ENCODE results near the gene CAV1.

The CAV1 gene

GRCh38 chr7:116532102-116532688 lies 7.4 kb downstream of the CAV1 start:
- no peak for DNase-seq

- no peak for DNase-seq
Observed at GRCh38 chr7:116534790-116535189, 10.0 kb downstream of the CAV1 start.

DNA sequence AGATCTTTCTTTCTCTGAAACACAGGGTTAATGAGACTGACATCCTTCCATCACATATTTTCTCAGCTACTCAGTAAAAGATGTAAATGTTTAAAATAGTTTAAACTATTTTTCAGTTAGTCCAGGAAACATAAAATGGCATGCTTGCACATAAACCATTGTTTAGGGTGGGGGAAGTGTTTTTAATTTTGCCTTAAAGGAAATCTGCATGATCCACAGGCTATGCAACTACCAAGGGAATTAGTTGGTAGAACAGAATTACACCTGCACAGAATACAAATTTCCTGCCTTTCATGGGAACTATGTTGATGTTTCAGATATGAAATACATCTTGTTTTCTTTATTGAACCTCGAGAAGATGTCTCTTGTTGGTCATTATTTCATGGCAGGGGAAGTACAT lies 10.6 kb downstream of the CAV1 start:
- DNase-seq = no peak

- DNase-seq = no peak
Observed at GRCh38 chr7:116538138-116538537, 13.3 kb downstream of the CAV1 start.

DNA sequence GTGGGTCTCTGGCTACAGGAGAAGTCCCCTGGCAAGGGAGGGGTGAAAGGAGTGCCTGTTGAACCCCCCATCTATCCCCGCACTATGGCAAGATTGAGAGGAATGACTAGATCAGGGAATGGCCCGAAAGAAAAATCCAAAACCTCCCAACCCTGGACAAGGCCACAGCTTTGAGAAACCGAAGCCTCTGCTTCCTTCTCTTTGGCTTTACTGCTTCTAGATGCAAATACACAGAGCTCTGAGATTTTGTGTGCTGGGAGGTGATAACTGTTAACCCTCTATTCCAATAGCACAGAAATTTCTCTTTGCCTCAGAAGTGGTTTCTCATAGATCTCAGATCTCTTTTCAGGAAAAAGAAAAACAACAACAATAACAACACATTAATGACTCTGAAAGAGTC lies 15.0 kb downstream of the CAV1 start:
- no peak for DNase-seq

DNA sequence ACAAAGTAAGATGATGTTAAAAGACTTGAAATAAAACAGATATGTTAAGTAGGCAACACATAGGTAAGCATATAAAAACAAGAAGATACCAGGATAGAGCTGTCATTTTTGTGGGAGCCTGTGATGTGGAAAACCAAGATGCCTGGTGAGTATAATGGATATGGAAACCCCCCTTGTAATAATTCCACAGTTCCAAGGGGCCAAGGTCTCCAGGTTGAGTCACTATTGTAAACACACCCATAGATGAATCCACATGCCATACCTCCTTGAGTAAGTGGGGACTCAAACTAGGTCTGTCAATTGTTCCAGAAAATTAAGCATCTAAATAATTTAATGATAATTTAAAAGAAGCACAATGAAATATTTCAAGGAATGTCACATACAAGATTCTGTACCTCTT lies 15.9 kb downstream of the CAV1 start:
- DNase-seq = no peak

DNA sequence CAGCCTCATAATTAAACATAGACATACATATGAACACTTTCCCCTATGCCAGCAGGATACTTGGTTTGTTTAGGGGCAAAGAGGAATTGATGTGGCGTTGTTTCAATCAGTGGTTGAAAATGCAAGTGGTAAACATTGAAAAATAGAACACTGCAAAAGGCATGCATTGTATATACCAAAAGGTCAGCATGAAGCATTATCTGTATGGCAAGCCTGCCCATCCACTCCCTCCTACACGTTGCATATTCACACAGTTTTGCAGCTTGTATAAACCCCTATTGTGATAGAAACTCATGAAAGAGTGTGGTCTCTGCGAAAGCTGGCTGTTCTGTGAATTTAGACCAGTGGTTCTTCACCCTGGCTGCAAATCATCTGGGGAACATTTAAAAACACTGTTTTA lies 17.1 kb downstream of the CAV1 start:
- DNase-seq = no peak

GRCh38 chr7:116542618-116543017 lies 17.8 kb downstream of the CAV1 start:
- DNase-seq = peak; percentile 76

GRCh38 chr7:116543664-116544063 lies 18.8 kb downstream of the CAV1 start:
- no peak for DNase-seq

- no peak for DNase-seq
Observed at GRCh38 chr7:116544487-116544886, 19.7 kb downstream of the CAV1 start.

DNA sequence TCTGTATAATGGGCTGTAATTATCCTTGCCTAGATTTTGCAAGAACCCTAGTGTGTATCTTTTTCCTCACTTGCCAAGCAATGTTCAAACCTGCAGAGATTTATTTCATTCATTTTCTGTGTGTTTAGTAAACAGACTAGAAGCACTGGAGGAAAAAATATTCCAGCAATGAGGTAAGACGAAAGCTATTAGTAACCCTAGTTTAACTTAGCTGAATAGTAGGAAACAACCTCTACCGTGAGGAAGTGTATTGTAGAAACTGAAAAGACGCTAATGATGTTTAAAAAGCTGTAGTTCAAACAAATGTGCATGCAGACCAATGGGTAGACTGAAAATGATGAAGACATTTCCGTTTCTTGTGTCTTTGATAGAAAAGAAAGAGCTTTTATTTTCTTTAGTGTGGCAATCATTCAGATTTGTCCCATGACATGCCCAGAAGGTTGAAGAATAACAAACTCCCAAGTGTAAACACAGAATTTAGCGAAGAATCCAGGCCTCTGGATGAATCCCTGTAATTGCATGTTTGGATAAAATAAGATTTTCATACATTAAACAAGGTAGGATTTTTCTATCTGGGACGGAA lies 20.7 kb downstream of the CAV1 start:
- no peak for DNase-seq

DNA sequence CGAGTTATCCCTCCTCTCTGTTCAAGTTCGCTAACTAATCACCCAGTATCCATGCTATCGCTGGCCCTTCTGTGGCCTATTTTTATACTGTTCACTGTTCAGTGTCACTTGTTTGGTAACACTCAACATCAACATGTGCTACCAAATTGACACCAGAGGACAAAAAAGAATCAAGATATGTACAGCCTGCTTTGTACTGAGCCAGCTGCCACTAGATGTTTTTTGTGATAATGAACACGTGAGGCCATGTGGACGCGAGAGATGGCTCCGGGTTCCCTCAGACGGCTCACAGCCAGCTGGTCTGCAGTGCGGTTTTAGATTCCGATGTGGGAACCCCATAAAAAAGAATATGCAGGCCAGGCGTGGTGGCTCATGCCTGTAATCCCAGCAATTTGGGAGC lies 21.2 kb downstream of the CAV1 start:
- no peak for DNase-seq

DNA sequence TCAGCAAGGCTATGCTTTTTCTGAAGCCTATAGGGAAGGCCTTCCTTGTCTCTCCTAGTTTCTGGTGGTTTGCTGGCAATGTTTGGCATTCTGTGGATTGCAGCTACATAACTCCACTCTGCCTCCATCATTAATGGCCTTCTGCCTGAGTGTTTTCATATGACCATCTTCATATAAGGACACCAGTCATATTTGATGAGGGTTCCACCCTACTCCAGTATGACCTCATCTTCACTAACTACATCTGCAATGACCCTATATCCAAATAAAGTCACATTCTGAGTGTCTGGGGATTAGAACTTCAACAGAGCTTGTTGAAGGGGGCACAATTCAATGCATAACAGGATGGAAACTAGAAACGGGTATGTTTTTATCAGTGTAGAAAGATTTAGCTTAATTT lies 22.1 kb downstream of the CAV1 start:
- DNase-seq = peak; percentile 50

GRCh38 chr7:116547347-116547746 lies 22.5 kb downstream of the CAV1 start:
- DNase-seq = peak; percentile 74

DNA sequence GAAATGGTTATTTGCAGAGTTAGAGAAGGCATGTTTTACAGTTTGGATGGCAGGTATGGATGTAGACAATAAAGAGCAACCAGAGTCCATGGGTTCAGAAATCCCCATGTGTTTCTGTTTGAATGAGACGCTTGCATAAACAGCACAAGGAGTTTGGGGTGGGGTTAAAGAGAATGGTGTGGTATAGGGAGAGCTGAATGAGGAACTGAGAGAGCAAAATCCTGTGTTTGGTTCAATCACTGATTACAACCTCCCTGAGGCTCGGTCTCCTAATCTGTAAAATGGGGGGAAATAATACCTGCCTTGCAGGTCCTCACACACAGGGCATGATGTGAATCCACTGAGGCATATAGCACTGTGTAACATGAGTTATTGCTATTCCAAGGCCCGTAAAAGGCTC lies 23.7 kb downstream of the CAV1 start:
- DNase-seq = no peak

DNA sequence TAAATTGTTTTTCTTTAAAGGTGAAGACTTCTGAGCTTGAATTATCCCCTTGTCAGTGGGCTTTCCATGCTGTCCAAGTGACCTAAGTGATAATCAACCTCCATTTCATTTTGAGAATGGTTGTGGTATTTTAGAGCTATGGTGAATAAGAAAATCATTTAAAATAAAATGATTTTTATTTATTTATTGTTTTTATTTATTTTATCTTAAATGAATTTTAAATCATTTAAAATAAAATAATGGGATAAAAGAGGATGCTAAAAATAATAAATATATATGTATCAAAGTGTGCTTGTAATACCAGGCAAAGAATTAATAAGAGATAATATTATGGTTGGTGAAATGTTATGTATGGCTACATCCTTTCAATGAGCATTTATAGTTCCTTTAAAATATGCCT lies 24.5 kb downstream of the CAV1 start:
- no peak for DNase-seq

DNA sequence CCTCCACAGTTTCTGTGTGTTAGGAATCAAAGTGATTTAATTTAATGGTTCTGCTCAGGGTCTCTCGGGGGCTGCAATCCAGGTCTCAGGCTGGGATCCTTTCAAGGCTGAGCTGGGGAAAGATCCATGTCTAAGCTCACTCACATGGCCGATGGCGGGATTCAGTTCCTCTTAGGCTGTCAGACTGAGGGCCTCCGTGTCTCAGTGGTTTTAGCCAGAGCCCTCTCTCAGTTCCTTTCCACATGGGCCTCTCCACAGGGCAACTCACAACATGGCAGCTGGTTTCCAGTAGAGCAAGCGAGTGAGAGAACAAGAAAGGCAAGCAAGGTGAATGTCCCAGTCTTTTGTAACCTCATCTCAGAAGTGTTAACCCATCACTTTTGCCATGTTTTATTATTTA lies 26.9 kb downstream of the CAV1 start:
- no peak for DNase-seq

- DNase-seq = no peak
Observed at GRCh38 chr7:116552602-116553001, 27.8 kb downstream of the CAV1 start.

DNA sequence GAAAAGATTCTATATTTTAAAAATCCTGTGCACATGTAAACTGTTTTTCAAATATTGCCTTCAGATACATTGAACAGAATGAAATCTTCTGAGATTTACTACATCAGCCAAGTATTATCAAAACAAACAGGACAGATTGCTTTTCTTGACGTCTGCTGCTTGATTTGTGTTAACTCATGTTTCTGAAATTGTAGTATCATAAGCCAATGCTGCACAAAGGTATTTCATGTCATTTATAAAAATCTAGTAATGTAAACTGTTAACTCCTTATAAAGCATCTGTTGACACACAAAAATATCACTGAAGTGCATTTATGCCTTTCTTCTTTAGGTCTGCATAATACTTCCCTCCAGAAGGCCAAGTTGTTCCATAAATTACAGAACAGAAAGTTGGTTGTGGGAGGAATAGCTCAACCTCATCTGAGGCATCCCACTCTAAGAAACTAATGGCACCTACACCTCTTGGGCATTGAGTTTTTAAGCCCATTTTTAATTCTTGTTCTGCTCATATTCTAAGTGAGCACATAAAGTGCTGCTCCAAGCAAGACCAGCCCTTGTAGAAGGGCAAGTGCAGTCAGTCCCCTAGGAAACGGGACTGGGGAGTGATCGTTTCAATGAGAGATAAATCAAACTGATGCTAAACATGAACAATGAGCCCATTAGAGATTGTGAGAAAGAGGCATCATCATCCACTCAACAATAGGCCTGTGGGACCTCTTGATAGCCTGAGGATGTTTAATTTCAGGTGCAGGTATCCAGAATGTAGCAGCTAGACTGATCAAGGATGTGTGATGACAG lies 28.5 kb downstream of the CAV1 start:
- no peak for DNase-seq

GRCh38 chr7:116554436-116554835 lies 29.6 kb downstream of the CAV1 start:
- DNase-seq = peak; percentile 61

DNA sequence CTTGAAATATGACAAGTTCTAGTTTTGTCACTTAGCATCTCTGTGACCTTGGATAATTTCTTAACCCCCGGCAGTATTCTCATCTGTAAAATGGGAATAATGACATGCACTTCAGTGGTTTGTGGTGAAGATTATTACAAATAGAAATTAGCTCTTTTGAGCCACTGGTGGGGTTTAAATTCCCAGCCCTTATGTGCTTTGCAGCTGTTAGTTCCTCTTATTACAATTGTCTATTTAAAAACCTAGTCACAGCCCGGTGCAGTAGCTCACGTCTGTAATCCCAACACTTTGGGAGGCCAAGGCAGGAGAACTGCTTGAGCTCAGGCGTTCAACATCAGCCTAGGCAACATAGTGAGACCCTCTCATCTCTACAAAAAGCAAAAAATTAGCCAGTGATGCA lies 30.1 kb downstream of the CAV1 start:
- no peak for DNase-seq

GRCh38 chr7:116557066-116557585 lies 32.3 kb downstream of the CAV1 start:
- DNase-seq = no peak

DNA sequence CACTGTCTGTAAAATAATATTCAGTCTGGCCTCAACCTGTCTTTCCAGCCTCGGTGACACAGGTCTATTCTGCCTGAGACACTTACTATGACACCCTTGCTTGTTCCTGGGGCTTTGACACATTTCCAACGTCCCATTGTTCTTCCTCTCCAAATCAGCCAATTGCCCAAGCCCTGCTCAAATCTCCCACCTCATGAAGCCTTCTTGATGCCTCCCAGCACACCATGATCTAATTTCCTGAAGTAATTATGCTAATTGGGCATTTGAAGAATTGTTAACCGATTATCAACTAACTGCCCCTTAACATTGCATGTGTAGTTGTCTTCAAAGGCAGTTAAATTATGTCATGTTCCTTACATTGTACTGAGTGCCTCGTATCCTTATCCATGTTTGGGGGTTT lies 33.1 kb downstream of the CAV1 start:
- DNase-seq = no peak

Data from fibroblast of upper back skin (primary cell).